Left lung (tissue), 10 donors: ENCODE data around the gene ANKS1B. TPM values are rescaled to one million over a fixed set of nuclear protein-coding genes. Genes with fewer than 3 reads are reported as not detected.

Experiments used
- ATAC-seq: fragments of 200-7000 bp; cut with Tn5 transposase; one replicate; pipeline ENCODE4 v1.9.1; 2020; ENCODE audit warnings: moderate library complexity
- DNase-seq, 4 donors: peaks; one replicate each; pipeline ENCODE4 v3.0.0-alpha.2; 2013 to 2020
- H3K27ac ChIP-seq, 2 donors: fragments of 200-600 bp; sonication (generic) in 1 of 2; one replicate each; pipeline versions ENCODE4 v1.5.0 to v1.8.0; 2020 to 2021
- H3K27me3 ChIP-seq, 2 donors: fragments of 200-600 bp; sonication (generic) in 1 of 2; one replicate each; pipeline versions ENCODE4 v1.5.0 to v1.8.0; 2020 to 2021
- H3K36me3 ChIP-seq, 2 donors: fragments of 200-600 bp; sonication (generic) in 1 of 2; one replicate each; pipeline versions ENCODE4 v1.5.0 to v1.8.0; 2020 to 2021
- H3K4me1 ChIP-seq, 2 donors: fragments of 200-600 bp; one replicate each; pipeline ENCODE4 v1.8.0; 2021
- H3K4me3 ChIP-seq, 2 donors: fragments of 200-600 bp; sonication (generic) in 1 of 2; one replicate each; pipeline versions ENCODE4 v1.5.0 to v1.8.0; 2020 to 2021; ENCODE audit warnings: mild to moderate bottlenecking in 1 of 2
- H3K9me3 ChIP-seq, 2 donors: fragments of 200-600 bp; sonication (generic) in 1 of 2; one replicate each; pipeline versions ENCODE4 v1.5.0 to v1.8.0; 2020 to 2021
- CTCF ChIP-seq, 2 donors: fragments of 200-600 bp; sonication (generic) in 1 of 2; IDR thresholded peaks; one replicate each; pipeline versions ENCODE4 v1.5.0 to v1.8.0; 2021; ENCODE audit warnings: antibody characterized with exemption in 2 of 2
- intact Hi-C, 2 donors: fragments of 100-400 bp; cut with DNase I; formaldehyde crosslinking; loops; one replicate each; pipeline versions ENCODE4 v1.11.2 to v1.14.2; 2022
- polyA plus RNA-seq, 6 donors: library from polyadenylated mRNA; unstranded; fragments of 120-200 nt; gene quantifications; one replicate each; pipeline ENCODE4 v1.2.1, GENCODE V29; 2013; ENCODE audit not compliant: insufficient read length in 6 of 6
- total RNA-seq, 2 donors: library from RNA; stranded (reverse); fragmentation: NEBNext Ultra II Directional; extraction: Animal tissue kit (Norgen Biotek cat#: 25700); gene quantifications; one replicate each; pipeline ENCODE4 v1.2.1, GENCODE V29; 2021
- donor health status: DM: no; HTN: yes; CAD: no.
- donor health status: DM: no; HTN: no; CAD: no.

ANKS1B gene
- total and polyA plus RNA-seq, 8 donors = 4.9 to 31.8 (median 14.9) TPM

- intact Hi-C loops = no loop called here
- ATAC-seq = no peak
- Histone ChIP-seq H3K9me3 (no peaks in the 10 kb centered on the region), H3K27me3 (no peaks in the 10 kb centered on the region), H3K27ac (no peak overlapping the region), H3K36me3 (peaks cover 0 to 93% of the 10 kb centered on the region in 2 donors), H3K4me1 (no peaks in the 10 kb centered on the region), H3K4me3 (no peak overlapping the region)
- DNase-seq = no peak
- no peak for TF ChIP-seq CTCF (IDR thresholded peaks at IDR 0.05)
These were observed 1264.9 kb downstream of the ANKS1B start for GRCh38 chr12:98719515-98720504.

- ATAC-seq = no peak
These were observed 1270.3 kb downstream of the ANKS1B start for GRCh38 chr12:98714426-98714825.

GRCh38 chr12:98709022-98709421 is 1275.7 kb downstream of the ANKS1B start:
- no peak overlapping the region for H3K27ac ChIP-seq
- intact Hi-C loops = no loop called here
- DNase-seq = no peak
- peaks cover 0 to 78% of the 10 kb centered on the region in 2 donors for H3K36me3 ChIP-seq
- no peaks in the 10 kb centered on the region for H3K27me3 ChIP-seq
- no peak for TF ChIP-seq CTCF (IDR thresholded peaks at IDR 0.05)
- H3K4me1 ChIP-seq = no peaks in the 10 kb centered on the region
- no peak for ATAC-seq
- H3K4me3 ChIP-seq = no peak overlapping the region
- no peaks in the 10 kb centered on the region for H3K9me3 ChIP-seq

More at GRCh38 chr12:98714426-98714825, 1270.3 kb downstream of the ANKS1B start:
- Histone ChIP-seq H3K36me3 (peaks cover 0 to 86% of the 10 kb centered on the region in 2 donors), H3K4me1 (no peaks in the 10 kb centered on the region), H3K9me3 (no peaks in the 10 kb centered on the region), H3K4me3 (no peak overlapping the region), H3K27ac (no peak overlapping the region), H3K27me3 (no peaks in the 10 kb centered on the region)
- DNase-seq = no peak
- no peak for TF ChIP-seq CTCF (IDR thresholded peaks at IDR 0.05)
- intact Hi-C loops = no loop called here

DNA sequence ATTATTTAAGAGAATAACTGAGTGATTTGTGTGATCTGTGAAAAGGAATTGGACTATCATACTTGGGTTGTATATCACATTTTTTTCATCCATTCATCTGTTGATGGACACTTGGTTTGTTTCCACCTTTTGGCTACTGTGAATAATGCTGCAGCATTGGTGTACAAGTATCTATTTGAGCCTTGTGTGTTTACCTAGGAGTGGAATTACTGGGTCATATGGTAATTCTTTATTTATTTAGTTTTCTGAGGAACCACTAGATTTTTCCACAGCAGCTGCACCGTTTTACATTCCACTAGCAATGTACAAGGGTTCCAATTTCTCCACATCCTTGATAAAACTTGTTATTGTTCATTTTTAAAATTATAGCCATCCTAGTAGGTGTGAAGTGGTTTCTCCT is 1283.6 kb downstream of the ANKS1B start:
- Histone ChIP-seq H3K4me1 (peaks cover 6 to 15% of the 10 kb centered on the region in 2 donors), H3K4me3 (no peak overlapping the region), H3K9me3 (no peaks in the 10 kb centered on the region), H3K27me3 (no peaks in the 10 kb centered on the region), H3K36me3 (peaks cover 0 to 39% of the 10 kb centered on the region in 2 donors), H3K27ac (no peak overlapping the region)
- peak; percentile 14 for ATAC-seq
- TF ChIP-seq CTCF (IDR thresholded peaks at IDR 0.05) = no peak
- intact Hi-C loops = no loop called here
- no peak for DNase-seq

DNA sequence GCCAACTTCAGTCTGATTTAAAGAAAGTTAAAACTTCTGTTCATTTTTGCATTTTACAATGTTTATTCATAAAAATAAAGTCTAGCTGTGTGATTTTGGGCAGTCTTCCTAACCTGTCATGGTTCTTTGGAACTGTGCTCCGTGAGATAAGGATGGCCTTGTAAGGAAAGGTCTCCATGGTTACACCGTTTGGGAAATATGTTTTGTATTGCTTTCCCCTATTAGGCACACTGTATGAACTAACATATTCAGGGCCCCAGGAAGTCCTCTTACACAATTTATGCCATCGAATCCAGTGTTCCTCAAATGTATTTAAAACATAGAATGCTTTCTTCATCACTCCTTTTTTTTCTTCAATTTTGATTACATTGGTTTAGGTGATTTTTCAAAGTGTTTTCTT is 1285.2 kb downstream of the ANKS1B start:
- DNase-seq (peak in 2 of 4 donors; percentile 20 to 57), ATAC-seq (peak; percentile 58)
- peaks cover 0 to under 1% of the 10 kb centered on the region in 2 donors for H3K9me3 ChIP-seq
- peaks cover 6 to 15% of the 10 kb centered on the region in 2 donors for H3K4me1 ChIP-seq
- no peak overlapping the region for H3K4me3 ChIP-seq
- H3K27me3 ChIP-seq = no peaks in the 10 kb centered on the region
- H3K36me3 ChIP-seq = peaks cover 0 to 42% of the 10 kb centered on the region in 2 donors
- TF ChIP-seq CTCF (IDR thresholded peaks at IDR 0.05) = no peak
- intact Hi-C loops = no loop called here
- peak overlapping the region in 1 of 2 donors; percentile 53 for H3K27ac ChIP-seq
